NCI-H345 (cell line): ENCODE results near the gene CDC42BPG.
"Not testable (repeated sequence)": the region's sequence is repeated elsewhere in the genome, so short reads cannot be mapped to it uniquely, and the experiment has no call there.

ENCODE experiments used
- DNase-seq: peaks from one replicate; lab custom pipeline; 2025; lab: John Stamatoyannopoulos, UW

The CDC42BPG gene

GRCh38 chr11:64849598-64850356 lies 5.3 kb upstream of the CDC42BPG start:
- no peak for DNase-seq

- DNase-seq, result no peak
These were observed 4.6 kb upstream of the CDC42BPG start for GRCh38 chr11:64848826-64849597.

- DNase-seq, result no peak
These were observed 3.9 kb upstream of the CDC42BPG start for GRCh38 chr11:64848214-64848825.

- DNase-seq, result peak; percentile 94
These were observed 2.7 kb upstream of the CDC42BPG start for GRCh38 chr11:64846998-64847666.

- not testable (repeated sequence) for DNase-seq
These were observed 1.3 kb upstream of the CDC42BPG start for GRCh38 chr11:64845776-64846129.

GRCh38 chr11:64845129-64845775 lies 799 bp upstream of the CDC42BPG start:
- DNase-seq, result no peak

- peak; percentile 44 for DNase-seq
These were observed 645 bp downstream of the CDC42BPG start for GRCh38 chr11:64843686-64844329.

- peak; percentile 53 for DNase-seq
These were observed 1.4 kb downstream of the CDC42BPG start for GRCh38 chr11:64842851-64843685.

- DNase-seq, result no peak
These were observed 2.1 kb downstream of the CDC42BPG start for GRCh38 chr11:64842366-64842759.

GRCh38 chr11:64841592-64842365 lies 2.7 kb downstream of the CDC42BPG start:
- no peak for DNase-seq

GRCh38 chr11:64839887-64840782 lies 4.3 kb downstream of the CDC42BPG start:
- DNase-seq, result no peak

GRCh38 chr11:64839335-64839734 lies 5.1 kb downstream of the CDC42BPG start:
- DNase-seq, result no peak

GRCh38 chr11:64838600-64839334 lies 5.7 kb downstream of the CDC42BPG start:
- no peak for DNase-seq

GRCh38 chr11:64837887-64838351 lies 6.5 kb downstream of the CDC42BPG start:
- no peak for DNase-seq

GRCh38 chr11:64836448-64837072 lies 7.9 kb downstream of the CDC42BPG start:
- DNase-seq, result no peak

GRCh38 chr11:64835616-64836447 lies 8.6 kb downstream of the CDC42BPG start:
- DNase-seq, result no peak
